ENCODE measurements around the gene THOC5.
A peak's percentile ranks its signal among the peaks of the same experiment; 100 is the strongest.

Gene THOC5

GRCh38 chr22:29528144-29528543 is 25.4 kb downstream of the THOC5 start:
- Histone ChIP-seq H3K36me3 (ENCODE audit: low read depth) (peaks cover 85% of the 10 kb centered on the region), H3K4me1 (ENCODE audit: insufficient read depth, poor library complexity, severe bottlenecking) (no peaks in the 10 kb centered on the region), H3K27ac (ENCODE audit: poor library complexity, severe bottlenecking) (no peak overlapping the region), H3K27me3 (ENCODE audit: insufficient read depth, poor library complexity, severe bottlenecking) (no peaks in the 10 kb centered on the region), H3K4me3 (ENCODE audit: severe bottlenecking) (no peak overlapping the region), H3K9me3 (ENCODE audit: severe bottlenecking) (no peaks in the 10 kb centered on the region)
- ATAC-seq (ENCODE audit: low read depth) (no peak), DNase-seq (ENCODE audit: low spot score) (no peak)
- no peak for TF ChIP-seq CTCF (IDR thresholded peaks at IDR 0.05; ENCODE audit: poor library complexity, severe bottlenecking)

GRCh38 chr22:29524442-29525191 is 28.9 kb downstream of the THOC5 start:
- DNase-seq (ENCODE audit: low spot score) (no peak), ATAC-seq (ENCODE audit: low read depth) (peak; percentile 70)
- H3K4me1 ChIP-seq (ENCODE audit: insufficient read depth, poor library complexity, severe bottlenecking), result no peaks in the 10 kb centered on the region
- peak; percentile 40 for TF ChIP-seq CTCF (IDR thresholded peaks at IDR 0.05; ENCODE audit: poor library complexity, severe bottlenecking)
- H3K27me3 ChIP-seq (ENCODE audit: insufficient read depth, poor library complexity, severe bottlenecking), result no peaks in the 10 kb centered on the region
- H3K4me3 ChIP-seq (ENCODE audit: severe bottlenecking), result no peak overlapping the region
- H3K27ac ChIP-seq (ENCODE audit: poor library complexity, severe bottlenecking), result no peak overlapping the region
- peaks cover 93% of the 10 kb centered on the region for H3K36me3 ChIP-seq (ENCODE audit: low read depth)
- no peaks in the 10 kb centered on the region for H3K9me3 ChIP-seq (ENCODE audit: severe bottlenecking)

- TF ChIP-seq CTCF (IDR thresholded peaks at IDR 0.05; ENCODE audit: poor library complexity, severe bottlenecking), result no peak
- no peak for ATAC-seq (ENCODE audit: low read depth)
Measured at GRCh38 chr22:29523761-29524160, 29.8 kb downstream of the THOC5 start.

GRCh38 chr22:29521526-29521925 is 32.0 kb downstream of the THOC5 start:
- no peaks in the 10 kb centered on the region for H3K4me1 ChIP-seq (ENCODE audit: insufficient read depth, poor library complexity, severe bottlenecking)
- peaks cover 97% of the 10 kb centered on the region for H3K36me3 ChIP-seq (ENCODE audit: low read depth)
- H3K9me3 ChIP-seq (ENCODE audit: severe bottlenecking), result no peaks in the 10 kb centered on the region
- TF ChIP-seq CTCF (IDR thresholded peaks at IDR 0.05; ENCODE audit: poor library complexity, severe bottlenecking), result no peak
- no peak overlapping the region for H3K4me3 ChIP-seq (ENCODE audit: severe bottlenecking)
- no peak for ATAC-seq (ENCODE audit: low read depth)
- H3K27me3 ChIP-seq (ENCODE audit: insufficient read depth, poor library complexity, severe bottlenecking), result no peaks in the 10 kb centered on the region
- no peak for DNase-seq (ENCODE audit: low spot score)
- no peak overlapping the region for H3K27ac ChIP-seq (ENCODE audit: poor library complexity, severe bottlenecking)

More at GRCh38 chr22:29523761-29524160, 29.8 kb downstream of the THOC5 start:
- peaks cover 94% of the 10 kb centered on the region for H3K36me3 ChIP-seq (ENCODE audit: low read depth)
- DNase-seq (ENCODE audit: low spot score), result no peak
- H3K9me3 ChIP-seq (ENCODE audit: severe bottlenecking), result no peaks in the 10 kb centered on the region
- H3K4me1 ChIP-seq (ENCODE audit: insufficient read depth, poor library complexity, severe bottlenecking), result no peaks in the 10 kb centered on the region
- no peak overlapping the region for H3K4me3 ChIP-seq (ENCODE audit: severe bottlenecking)
- no peak overlapping the region for H3K27ac ChIP-seq (ENCODE audit: poor library complexity, severe bottlenecking)
- H3K27me3 ChIP-seq (ENCODE audit: insufficient read depth, poor library complexity, severe bottlenecking), result no peaks in the 10 kb centered on the region

- H3K4me1 ChIP-seq (ENCODE audit: insufficient read depth, poor library complexity, severe bottlenecking), result no peaks in the 10 kb centered on the region
- no peak overlapping the region for H3K27ac ChIP-seq (ENCODE audit: poor library complexity, severe bottlenecking)
- no peak overlapping the region for H3K4me3 ChIP-seq (ENCODE audit: severe bottlenecking)
- no peaks in the 10 kb centered on the region for H3K27me3 ChIP-seq (ENCODE audit: insufficient read depth, poor library complexity, severe bottlenecking)
- no peak for ATAC-seq (ENCODE audit: low read depth)
- TF ChIP-seq CTCF (IDR thresholded peaks at IDR 0.05; ENCODE audit: poor library complexity, severe bottlenecking), result no peak
- DNase-seq (ENCODE audit: low spot score), result no peak
- H3K9me3 ChIP-seq (ENCODE audit: severe bottlenecking), result no peaks in the 10 kb centered on the region
- peaks cover 98% of the 10 kb centered on the region for H3K36me3 ChIP-seq (ENCODE audit: low read depth)
Measured at GRCh38 chr22:29520851-29521250, 32.7 kb downstream of the THOC5 start.

Data from RWPE2 (cell line).